WERI-Rb-1 (cell line): ENCODE results near the gene TMED4.
A peak's percentile ranks its signal among the peaks of the same experiment; 100 is the strongest.

Experiments
- DNase-seq: peaks from one replicate; pipeline ENCODE4 v3.0.0-alpha.2; 2020
- H3K27ac ChIP-seq: fragments of 250-450 bp; sonication (Bioruptor Pico); 2 replicates; pipeline ENCODE4 v1.5.1; 2020; ENCODE audit warnings: mild to moderate bottlenecking, moderate library complexity
- H3K27me3 ChIP-seq: fragments of 250-450 bp; sonication (Bioruptor Pico); 2 replicates; pipeline ENCODE4 v1.5.1; 2021; ENCODE audit warnings: mild to moderate bottlenecking, low read depth, moderate library complexity; ENCODE audit not compliant: insufficient read depth, severe bottlenecking
- H3K36me3 ChIP-seq: fragments of 250-450 bp; sonication (Bioruptor Pico); 2 replicates; pipeline ENCODE4 v1.5.1; 2020; ENCODE audit warnings: mild to moderate bottlenecking, moderate library complexity
- H3K4me3 ChIP-seq: 2 replicates; pipeline ENCODE4 v1.5.1; 2011; ENCODE audit warnings: low read depth, mild to moderate bottlenecking, control low read depth, low read length
- H3K9me3 ChIP-seq: fragments of 250-450 bp; sonication (Bioruptor Pico); 2 replicates; pipeline ENCODE4 v1.5.1; 2021; ENCODE audit warnings: mild to moderate bottlenecking, moderate library complexity; ENCODE audit not compliant: severe bottlenecking
- CTCF ChIP-seq: IDR thresholded peaks from 2 replicates; pipeline ENCODE4 v1.5.1; 2011; ENCODE audit warnings: low read depth, mild to moderate bottlenecking, control low read depth, inconsistent platforms, low read length

The TMED4 gene

GRCh38 chr7:44581879-44582603, at the start of gene TMED4:
Gene TMED4, minus strand, starts transcription at chr7:44582231. Its CDS starts 25 bp downstream, at chr7:44582206.
- Histone ChIP-seq H3K4me3 (peak within 1 kb of the TSS; percentile 90), H3K9me3 (no peaks in the 10 kb centered on the region), H3K36me3 (peaks cover 40% of the 10 kb centered on the region), H3K27me3 (no peaks in the 10 kb centered on the region), H3K27ac (peak within 1 kb of the TSS; percentile 93)
- DNase-seq = peak; percentile 99
- TF ChIP-seq CTCF = no peak

DNA sequence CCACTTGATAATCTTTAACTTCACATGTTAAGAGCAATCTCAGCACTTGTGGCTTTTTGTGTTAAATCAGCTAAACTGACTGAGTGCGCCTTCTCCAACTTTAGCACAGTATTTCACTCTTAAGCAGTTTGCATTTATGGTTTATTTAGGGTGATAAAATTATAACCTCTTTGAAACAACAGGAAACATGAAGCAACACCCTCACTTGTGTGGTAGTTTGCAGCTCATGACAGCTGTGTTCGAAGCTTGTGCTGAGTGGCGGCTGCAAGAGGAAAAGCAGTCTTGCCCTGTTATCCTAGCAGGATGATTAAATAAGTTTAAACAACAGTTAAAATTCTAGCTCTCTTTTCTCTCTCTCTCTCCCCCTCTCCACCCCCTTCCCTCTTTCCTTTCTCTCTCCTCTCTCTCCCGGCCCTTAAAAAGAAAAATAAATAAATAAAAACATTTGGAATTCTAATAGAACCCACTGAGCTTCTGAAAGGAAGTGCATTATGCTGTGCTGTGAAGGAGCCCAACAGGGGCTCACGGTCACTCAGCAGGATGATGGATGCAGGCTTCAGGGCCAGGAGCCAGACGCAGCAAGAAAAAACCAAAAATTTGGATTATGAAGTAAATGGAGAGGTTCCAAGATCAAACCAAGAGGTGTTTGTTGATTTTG, 49.6 kb upstream of the TMED4 start:
- Histone ChIP-seq H3K27me3 (no peaks in the 10 kb centered on the region), H3K36me3 (peaks cover 17% of the 10 kb centered on the region), H3K27ac (no peak overlapping the region), H3K4me3 (no peak overlapping the region), H3K9me3 (no peaks in the 10 kb centered on the region)
- no peak for DNase-seq
- TF ChIP-seq CTCF = no peak

DNA sequence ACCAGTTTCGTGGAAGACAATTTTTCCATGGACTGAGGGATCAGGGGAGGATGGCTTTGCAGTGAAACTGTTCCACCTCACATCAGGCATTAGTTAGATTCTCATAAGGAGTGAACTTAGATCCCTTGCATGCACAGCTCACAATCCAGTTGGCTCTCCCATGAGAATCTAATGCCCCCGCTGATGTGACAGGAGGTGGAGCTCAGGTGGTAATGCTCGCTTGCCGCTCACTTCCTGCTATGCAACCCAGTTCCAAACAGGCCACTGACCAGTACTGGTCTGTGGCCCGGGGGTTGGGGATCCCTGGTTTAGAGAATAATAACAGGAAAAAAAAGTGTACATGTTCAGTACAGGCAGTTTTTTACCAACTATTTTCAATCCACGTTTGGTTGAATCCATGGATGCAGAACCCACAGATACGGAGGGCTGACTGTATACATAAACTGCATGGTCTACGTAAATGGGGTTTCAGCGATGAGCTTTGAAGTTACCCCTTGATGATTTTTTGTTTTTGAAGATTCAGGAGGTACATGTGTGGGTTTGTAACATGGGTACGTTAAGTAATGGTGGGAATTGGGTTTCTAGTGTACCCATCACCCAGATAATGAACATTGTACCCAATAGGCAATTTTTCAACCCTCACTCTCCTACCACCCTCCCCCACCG, 48.9 kb upstream of the TMED4 start:
- DNase-seq = no peak
- no peaks in the 10 kb centered on the region for H3K27me3 ChIP-seq
- no peaks in the 10 kb centered on the region for H3K9me3 ChIP-seq
- TF ChIP-seq CTCF = no peak
- H3K4me3 ChIP-seq = no peak overlapping the region
- no peak overlapping the region for H3K27ac ChIP-seq
- H3K36me3 ChIP-seq = peaks cover 23% of the 10 kb centered on the region

DNA sequence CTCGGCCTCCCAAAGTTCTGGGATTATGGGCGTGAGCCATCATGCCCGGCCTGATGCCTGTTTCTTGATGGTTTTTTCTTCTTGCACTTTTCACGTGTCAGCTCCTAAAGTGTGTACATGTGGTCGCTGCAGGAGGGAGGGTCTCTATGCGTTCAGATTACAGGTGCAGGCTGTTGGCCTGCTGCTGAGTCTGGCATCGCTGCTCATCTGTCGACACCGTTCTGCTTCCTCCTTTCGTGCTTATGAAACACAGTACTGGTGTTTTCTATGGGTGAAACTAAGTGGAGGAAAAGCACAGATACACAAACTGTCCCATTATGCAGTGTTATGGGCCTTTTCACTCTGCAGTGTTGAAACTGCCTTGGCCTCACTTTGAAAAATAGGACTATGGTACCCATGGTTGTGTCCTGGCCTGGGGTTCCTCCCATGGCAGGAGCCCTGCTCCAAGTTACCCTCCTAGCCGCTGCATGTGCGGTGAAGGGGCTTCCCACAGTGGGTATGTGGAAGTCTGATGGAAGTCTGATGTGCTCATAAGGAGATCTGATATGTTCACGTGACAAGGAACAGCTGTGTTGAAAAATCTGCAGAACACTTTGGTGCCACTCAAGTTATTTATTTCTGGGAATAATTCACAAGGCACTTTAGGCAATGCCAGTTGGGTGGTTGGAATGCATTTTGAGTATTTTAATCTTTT, 47.9 kb upstream of the TMED4 start:
- H3K36me3 ChIP-seq = peaks cover 33% of the 10 kb centered on the region
- H3K27ac ChIP-seq = no peak overlapping the region
- no peak for DNase-seq
- H3K4me3 ChIP-seq = no peak overlapping the region
- no peaks in the 10 kb centered on the region for H3K9me3 ChIP-seq
- TF ChIP-seq CTCF = no peak
- no peaks in the 10 kb centered on the region for H3K27me3 ChIP-seq

GRCh38 chr7:44626620-44627019, 44.6 kb upstream of the TMED4 start:
- DNase-seq = no peak
- no peak overlapping the region for H3K27ac ChIP-seq
- no peaks in the 10 kb centered on the region for H3K27me3 ChIP-seq
- H3K36me3 ChIP-seq = peaks cover 39% of the 10 kb centered on the region
- no peak overlapping the region for H3K4me3 ChIP-seq
- H3K9me3 ChIP-seq = no peaks in the 10 kb centered on the region
- TF ChIP-seq CTCF = no peak
